ENCODE data around the gene NAP1L4.

The NAP1L4 gene

DNA sequence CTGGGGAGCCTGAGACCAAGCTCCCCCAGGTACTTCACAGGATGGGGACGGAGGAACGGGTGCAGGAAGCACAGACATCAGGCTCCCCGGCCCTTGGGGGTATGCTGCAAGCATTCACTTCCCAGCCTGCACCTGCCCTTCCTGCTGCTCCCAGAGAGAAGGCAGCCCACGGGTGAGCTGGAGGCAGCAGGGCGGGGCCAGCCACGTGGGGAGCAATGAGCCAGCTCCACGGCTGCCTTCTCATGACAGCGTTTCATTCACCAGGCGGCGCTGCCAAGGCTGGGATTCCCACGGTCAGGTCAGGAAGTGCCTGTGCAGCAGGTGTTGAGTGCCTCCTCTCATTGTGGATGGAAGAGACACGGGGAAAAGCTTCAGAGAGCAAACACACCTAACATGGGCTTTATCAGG is 48.4 kb downstream of the NAP1L4 start:
- Histone ChIP-seq H3K27me3 (ENCODE audit: insufficient read depth, low read length, poor library complexity, severe bottlenecking) (no peaks in the 10 kb centered on the region), H3F3A (ENCODE audit: low read depth) (no peaks in the 10 kb centered on the region), H3K4me1 (ENCODE audit: insufficient read depth, low read length, poor library complexity, severe bottlenecking) (no peaks in the 10 kb centered on the region), H3K4me3 (ENCODE audit: low read length, poor library complexity, severe bottlenecking) (no peak overlapping the region), H3K9ac (ENCODE audit: low read depth, low read length, poor library complexity, severe bottlenecking) (no peak overlapping the region), H3K36me3 (ENCODE audit: insufficient read depth, low read length) (peaks cover 56% of the 10 kb centered on the region; the same call in 1 of the 2 replicates), H2AFZ (ENCODE audit: low read length) (no peak overlapping the region), H3K9me2 (replicated peaks; ENCODE audit: low read depth, low read length) (no peaks in the 10 kb centered on the region), H4K20me1 (ENCODE audit: insufficient read depth, low read length, poor library complexity, severe bottlenecking) (no peaks in the 10 kb centered on the region), H3K9me3 (ENCODE audit: insufficient read depth, low read depth, low read length) (peaks cover 6% of the 10 kb centered on the region), H3K79me2 (ENCODE audit: insufficient read depth, low read length) (no peaks in the 10 kb centered on the region), H3K4me2 (ENCODE audit: low read depth, low read length, poor library complexity, severe bottlenecking) (no peak overlapping the region)
- TF ChIP-seq, protein P1, sequence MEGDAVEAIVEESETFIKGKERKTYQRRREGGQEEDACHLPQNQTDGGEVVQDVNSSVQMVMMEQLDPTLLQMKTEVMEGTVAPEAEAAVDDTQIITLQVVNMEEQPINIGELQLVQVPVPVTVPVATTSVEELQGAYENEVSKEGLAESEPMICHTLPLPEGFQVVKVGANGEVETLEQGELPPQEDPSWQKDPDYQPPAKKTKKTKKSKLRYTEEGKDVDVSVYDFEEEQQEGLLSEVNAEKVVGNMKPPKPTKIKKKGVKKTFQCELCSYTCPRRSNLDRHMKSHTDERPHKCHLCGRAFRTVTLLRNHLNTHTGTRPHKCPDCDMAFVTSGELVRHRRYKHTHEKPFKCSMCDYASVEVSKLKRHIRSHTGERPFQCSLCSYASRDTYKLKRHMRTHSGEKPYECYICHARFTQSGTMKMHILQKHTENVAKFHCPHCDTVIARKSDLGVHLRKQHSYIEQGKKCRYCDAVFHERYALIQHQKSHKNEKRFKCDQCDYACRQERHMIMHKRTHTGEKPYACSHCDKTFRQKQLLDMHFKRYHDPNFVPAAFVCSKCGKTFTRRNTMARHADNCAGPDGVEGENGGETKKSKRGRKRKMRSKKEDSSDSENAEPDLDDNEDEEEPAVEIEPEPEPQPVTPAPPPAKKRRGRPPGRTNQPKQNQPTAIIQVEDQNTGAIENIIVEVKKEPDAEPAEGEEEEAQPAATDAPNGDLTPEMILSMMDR (conservative IDR thresholded peaks at IDR 0.05; ENCODE audit: low read length), result no peak
- no peak for TF ChIP-seq EZH2phosphoT487 (IDR thresholded peaks at IDR 0.05; ENCODE audit: borderline replicate concordance)

GRCh38 chr11:2942872-2943710 is 49.0 kb downstream of the NAP1L4 start:
- no peaks in the 10 kb centered on the region for H3K27me3 ChIP-seq (ENCODE audit: insufficient read depth, low read length, poor library complexity, severe bottlenecking)
- no peaks in the 10 kb centered on the region for H3K79me2 ChIP-seq (ENCODE audit: insufficient read depth, low read length)
- no peaks in the 10 kb centered on the region for H3K9me2 ChIP-seq (replicated peaks; ENCODE audit: low read depth, low read length)
- H3K4me1 ChIP-seq (ENCODE audit: insufficient read depth, low read length, poor library complexity, severe bottlenecking), result no peaks in the 10 kb centered on the region
- no peaks in the 10 kb centered on the region for H4K20me1 ChIP-seq (ENCODE audit: insufficient read depth, low read length, poor library complexity, severe bottlenecking)
- H3K36me3 ChIP-seq (ENCODE audit: insufficient read depth, low read length), result peaks cover 50% of the 10 kb centered on the region; the same call in 1 of the 2 replicates
- H2AFZ ChIP-seq (ENCODE audit: low read length), result no peak overlapping the region
- peaks cover 12% of the 10 kb centered on the region for H3K9me3 ChIP-seq (ENCODE audit: insufficient read depth, low read depth, low read length)
- TF ChIP-seq, protein P1 (conservative IDR thresholded peaks at IDR 0.05; ENCODE audit: low read length), result no peak
- no peak for TF ChIP-seq EZH2phosphoT487 (IDR thresholded peaks at IDR 0.05; ENCODE audit: borderline replicate concordance)
- H3F3A ChIP-seq (ENCODE audit: low read depth), result no peaks in the 10 kb centered on the region
- no peak overlapping the region for H3K4me3 ChIP-seq (ENCODE audit: low read length, poor library complexity, severe bottlenecking)
- no peak overlapping the region for H3K9ac ChIP-seq (ENCODE audit: low read depth, low read length, poor library complexity, severe bottlenecking)
- no peak overlapping the region for H3K4me2 ChIP-seq (ENCODE audit: low read depth, low read length, poor library complexity, severe bottlenecking)

DNA sequence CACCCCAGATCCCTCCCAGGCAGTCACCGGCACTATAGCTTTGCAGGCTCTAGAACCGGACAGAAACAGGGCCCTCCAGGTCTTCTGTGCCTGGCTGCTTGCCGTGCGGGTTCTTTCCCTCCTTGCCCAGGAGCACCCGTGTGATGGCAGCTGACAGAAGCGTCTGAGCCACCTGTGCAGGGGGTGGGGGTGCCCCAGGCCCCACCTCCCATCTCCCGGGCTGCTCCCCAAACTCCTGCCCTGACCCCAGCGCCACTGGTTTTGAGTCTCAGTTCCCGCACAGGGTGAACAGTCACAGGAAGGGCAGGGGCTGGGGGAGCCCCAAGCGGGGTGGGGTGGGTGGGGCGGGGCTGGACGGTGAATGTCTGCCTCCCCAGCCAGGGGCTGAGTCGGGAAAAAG is 49.7 kb downstream of the NAP1L4 start:
- H2AFZ ChIP-seq (ENCODE audit: low read length), result no peak overlapping the region
- H3K9me3 ChIP-seq (ENCODE audit: insufficient read depth, low read depth, low read length), result peaks cover 19% of the 10 kb centered on the region
- no peaks in the 10 kb centered on the region for H3K79me2 ChIP-seq (ENCODE audit: insufficient read depth, low read length)
- H3F3A ChIP-seq (ENCODE audit: low read depth), result no peaks in the 10 kb centered on the region
- H3K4me2 ChIP-seq (ENCODE audit: low read depth, low read length, poor library complexity, severe bottlenecking), result no peak overlapping the region
- peaks cover 43% of the 10 kb centered on the region; the same call in 1 of the 2 replicates for H3K36me3 ChIP-seq (ENCODE audit: insufficient read depth, low read length)
- no peak overlapping the region for H3K9ac ChIP-seq (ENCODE audit: low read depth, low read length, poor library complexity, severe bottlenecking)
- no peak overlapping the region for H3K4me3 ChIP-seq (ENCODE audit: low read length, poor library complexity, severe bottlenecking)
- H4K20me1 ChIP-seq (ENCODE audit: insufficient read depth, low read length, poor library complexity, severe bottlenecking), result no peaks in the 10 kb centered on the region
- no peaks in the 10 kb centered on the region for H3K9me2 ChIP-seq (replicated peaks; ENCODE audit: low read depth, low read length)
- TF ChIP-seq EZH2phosphoT487 (IDR thresholded peaks at IDR 0.05; ENCODE audit: borderline replicate concordance), result no peak
- TF ChIP-seq, protein P1 (conservative IDR thresholded peaks at IDR 0.05; ENCODE audit: low read length), result no peak
- no peaks in the 10 kb centered on the region for H3K27me3 ChIP-seq (ENCODE audit: insufficient read depth, low read length, poor library complexity, severe bottlenecking)
- H3K4me1 ChIP-seq (ENCODE audit: insufficient read depth, low read length, poor library complexity, severe bottlenecking), result no peaks in the 10 kb centered on the region
